Loucy (cell line): ENCODE results near the gene PCTP.

Experiments used
- H2AFZ ChIP-seq: fragments of 200-600 bp; sonication (generic); 2 replicates; pipeline ENCODE4 v1.6.0; 2016; ENCODE audit warnings: antibody characterized with exemption, mild to moderate bottlenecking, low read length, moderate library complexity
- H3F3A ChIP-seq: fragments of 200-600 bp; 2 replicates; pipeline ENCODE4 v1.6.0; 2016; ENCODE audit warnings: antibody characterized with exemption, low read depth, mild to moderate bottlenecking
- H3K27me3 ChIP-seq: fragments of 200-600 bp; sonication (generic); 2 replicates; pipeline ENCODE4 v1.6.1; 2014; ENCODE audit warnings: low read length, mild to moderate bottlenecking; ENCODE audit not compliant: insufficient read depth, poor library complexity, severe bottlenecking
- H3K36me3 ChIP-seq: fragments of 200-600 bp; sonication (generic); 2 replicates; pipeline ENCODE4 v1.6.1; 2016; ENCODE audit warnings: low read length; ENCODE audit not compliant: insufficient read depth
- H3K4me1 ChIP-seq: fragments of 200-600 bp; sonication (generic); 2 replicates; pipeline ENCODE4 v1.5.1; 2014; ENCODE audit warnings: low read length, mild to moderate bottlenecking; ENCODE audit not compliant: insufficient read depth, poor library complexity, severe bottlenecking
- H3K4me2 ChIP-seq: fragments of 200-600 bp; sonication (generic); 2 replicates; pipeline ENCODE4 v1.6.0; 2014; ENCODE audit warnings: antibody characterized with exemption, low read length, low read depth, mild to moderate bottlenecking; ENCODE audit not compliant: poor library complexity, severe bottlenecking
- H3K4me3 ChIP-seq: fragments of 200-600 bp; sonication (generic); 2 replicates; pipeline ENCODE4 v1.5.1; 2014; ENCODE audit warnings: low read length, mild to moderate bottlenecking, mixed read lengths; ENCODE audit not compliant: poor library complexity, severe bottlenecking
- H3K79me2 ChIP-seq: fragments of 200-600 bp; sonication (generic); 2 replicates; pipeline ENCODE4 v1.6.1; 2014; ENCODE audit warnings: low read length; ENCODE audit not compliant: insufficient read depth
- H3K9ac ChIP-seq: fragments of 200-600 bp; sonication (generic); 2 replicates; pipeline ENCODE4 v1.6.0; 2014; ENCODE audit warnings: mild to moderate bottlenecking, low read depth, low read length, moderate library complexity; ENCODE audit not compliant: poor library complexity, severe bottlenecking
- H3K9me2 ChIP-seq: fragments of 200-600 bp; sonication (generic); replicated peaks from 2 replicates; pipeline ENCODE4 v1.6.1; 2016; ENCODE audit warnings: low read depth, low read length, mixed read lengths
- H3K9me3 ChIP-seq: fragments of 200-600 bp; sonication (generic); 2 replicates; pipeline ENCODE4 v1.6.1; 2014; ENCODE audit warnings: mild to moderate bottlenecking, antibody characterized with exemption, low read length, low read depth; ENCODE audit not compliant: insufficient read depth
- H4K20me1 ChIP-seq: fragments of 200-600 bp; sonication (generic); 2 replicates; pipeline ENCODE4 v1.6.0; 2014; ENCODE audit warnings: antibody characterized with exemption, low read length, mild to moderate bottlenecking; ENCODE audit not compliant: insufficient read depth, poor library complexity, severe bottlenecking
- CTCF ChIP-seq: fragments of 200-600 bp; sonication (generic); conservative IDR thresholded peaks from 2 replicates; pipeline ENCODE4 v1.5.1; 2014; ENCODE audit warnings: mild to moderate bottlenecking, antibody characterized with exemption, low read length
- EZH2phosphoT487 ChIP-seq: fragments of 200-600 bp; IDR thresholded peaks from 2 replicates; pipeline ENCODE4 v1.6.1; 2018; ENCODE audit warnings: antibody characterized with exemption, mild to moderate bottlenecking, moderate library complexity, borderline replicate concordance

Gene PCTP

GRCh38 chr17:55749985-55750384 is 866 bp upstream of the PCTP start:
- no peaks in the 10 kb centered on the region for H3F3A ChIP-seq
- H2AFZ ChIP-seq: no peak overlapping the region
- no peaks in the 10 kb centered on the region for H3K27me3 ChIP-seq
- no peak overlapping the region for H3K4me2 ChIP-seq
- peaks cover 11% of the 10 kb centered on the region for H4K20me1 ChIP-seq
- no peaks in the 10 kb centered on the region for H3K9me2 ChIP-seq
- TF ChIP-seq EZH2phosphoT487 (no peak), CTCF (no peak)
- H3K79me2 ChIP-seq: peaks cover 27% of the 10 kb centered on the region
- H3K9me3 ChIP-seq: no peaks in the 10 kb centered on the region
- H3K9ac ChIP-seq: no peak overlapping the region
- H3K36me3 ChIP-seq: no peaks in the 10 kb centered on the region
- no peak overlapping the region for H3K4me3 ChIP-seq
- peaks cover 20% of the 10 kb centered on the region for H3K4me1 ChIP-seq

- peaks cover 27% of the 10 kb centered on the region for H3K79me2 ChIP-seq
Measured at GRCh38 chr17:55751720-55752250, 934 bp downstream of the PCTP start.

GRCh38 chr17:55756689-55757088 is 5.8 kb downstream of the PCTP start:
- Histone ChIP-seq H3K4me2 (no peak overlapping the region), H3K9ac (no peak overlapping the region), H3K36me3 (no peaks in the 10 kb centered on the region), H3K4me1 (peaks cover 16% of the 10 kb centered on the region), H3K9me2 (no peaks in the 10 kb centered on the region), H3K79me2 (peaks cover 22% of the 10 kb centered on the region), H3K4me3 (no peak overlapping the region), H2AFZ (no peak overlapping the region), H3F3A (no peaks in the 10 kb centered on the region), H3K27me3 (no peaks in the 10 kb centered on the region), H4K20me1 (peaks cover 8% of the 10 kb centered on the region), H3K9me3 (no peaks in the 10 kb centered on the region)
- TF ChIP-seq CTCF (no peak), EZH2phosphoT487 (no peak)

More at GRCh38 chr17:55751720-55752250, 934 bp downstream of the PCTP start:
- Histone ChIP-seq H2AFZ (peak overlapping the region; percentile 95), H3K9ac (peak overlapping the region; percentile 82), H3F3A (no peaks in the 10 kb centered on the region), H3K27me3 (no peaks in the 10 kb centered on the region), H3K4me1 (peaks cover 20% of the 10 kb centered on the region), H4K20me1 (peaks cover 11% of the 10 kb centered on the region), H3K9me3 (no peaks in the 10 kb centered on the region), H3K9me2 (no peaks in the 10 kb centered on the region), H3K4me2 (peak overlapping the region; percentile 96), H3K4me3 (peak overlapping the region; percentile 85), H3K36me3 (no peaks in the 10 kb centered on the region)
- TF ChIP-seq CTCF (no peak), EZH2phosphoT487 (no peak)
